Uterus (tissue), 4 donors: Measurements from ENCODE around the gene RGS2. TPM values are rescaled to one million over a fixed set of nuclear protein-coding genes. Genes with fewer than 3 reads are reported as not detected.

Experiments used
- DNase-seq, 2 donors: peaks; one replicate each; pipeline ENCODE4 v3.0.0-alpha.2; 2019 to 2020
- H3K27ac ChIP-seq, 2 donors: fragments of 200-600 bp; sonication (generic); 1 replicate in 1 of 2; 2 replicates in 1 of 2; pipeline ENCODE4 v1.5.1; 2016 to 2018
- H3K27me3 ChIP-seq, 2 donors: fragments of 200-600 bp; sonication (generic); one replicate each; pipeline ENCODE4 v1.5.1; 2018 to 2019; ENCODE audit warnings: control low read depth in 1 of 2
- H3K36me3 ChIP-seq, 2 donors: fragments of 200-600 bp; sonication (generic); one replicate each; pipeline ENCODE4 v1.5.1; 2019; ENCODE audit warnings: control low read depth in 1 of 2
- H3K4me1 ChIP-seq, 2 donors: fragments of 200-600 bp; sonication (generic); one replicate each; pipeline ENCODE4 v1.5.1; 2018 to 2019; ENCODE audit warnings: control low read depth in 1 of 2
- H3K4me3 ChIP-seq, 2 donors: fragments of 200-600 bp; sonication (generic); 1 replicate in 1 of 2; 2 replicates in 1 of 2; pipeline ENCODE4 v1.5.1; 2018 to 2019; ENCODE audit warnings: mild to moderate bottlenecking in 1 of 2
- H3K9me3 ChIP-seq, 2 donors: fragments of 200-600 bp; sonication (generic); one replicate each; pipeline ENCODE4 v1.5.1; 2019; ENCODE audit warnings: control low read depth in 1 of 2
- POLR2A ChIP-seq, 2 donors: fragments of 450-650 bp; IDR thresholded peaks; one replicate each; pipeline ENCODE4 v1.6.1; 2016; ENCODE audit warnings: antibody characterized with exemption in 2 of 2, mild to moderate bottlenecking in 1 of 2, moderate library complexity in 1 of 2
- intact Hi-C: fragments of 100-400 bp; cut with DNase I; formaldehyde crosslinking; loops from one replicate; pipeline ENCODE4 v1.15.1; 2023; ENCODE audit warnings: low total_unique reads
- total RNA-seq, 4 donors: library from RNA; depleted of rRNA in 3 of 4; stranded (reverse); fragments of >200 nt in 3 of 4; gene quantifications; one replicate each; pipeline versions ENCODE4 v1.1.0 to v1.2.4, GENCODE V29; 2014 to 2023
- TF ChIP-seq, protein P1 (sequence below), 4 experiments: fragments of 200-600 bp in 2 of 4; fragments of 450-650 bp in 2 of 4; sonication (generic) in 2 of 4; IDR thresholded peaks; one replicate each; pipeline ENCODE4 v1.5.1; 2016 to 2019; ENCODE audit warnings: antibody characterized with exemption in 4 of 4, mild to moderate bottlenecking in 2 of 4, moderate library complexity in 1 of 4
- donor health status: DM: yes; HTN: yes; CAD: no.

The RGS2 gene
- total RNA-seq, 4 donors from 2014 or later, result 103 to 164 (median 134) TPM

DNA sequence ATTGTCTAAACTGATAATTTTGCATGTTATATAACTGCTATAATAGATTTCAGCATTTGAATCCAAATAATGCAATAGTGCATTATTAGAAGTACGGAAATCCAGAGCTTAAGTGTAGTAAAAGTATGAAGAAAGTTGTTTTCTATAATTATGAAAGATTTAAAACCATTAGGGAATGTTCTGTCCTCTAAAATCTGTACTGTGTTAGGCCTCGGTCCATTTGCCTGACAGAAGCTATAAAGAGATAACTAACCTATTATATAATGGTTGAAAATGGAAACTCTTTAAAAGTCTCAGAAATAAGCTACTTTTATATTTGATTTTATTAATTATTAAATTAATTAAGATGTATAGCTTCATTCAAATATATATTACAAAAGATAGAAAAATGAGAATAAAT, 16.2 kb upstream of the RGS2 start:
- no peaks in the 10 kb centered on the region for H3K27me3 ChIP-seq
- no peak for DNase-seq
- H3K27ac ChIP-seq, result peak overlapping the region; percentile 75 to 91
- H3K36me3 ChIP-seq, result no peaks in the 10 kb centered on the region
- intact Hi-C loops, result no loop called here
- H3K4me1 ChIP-seq, result peaks cover 0 to 11% of the 10 kb centered on the region in 2 donors
- TF ChIP-seq, protein P1, sequence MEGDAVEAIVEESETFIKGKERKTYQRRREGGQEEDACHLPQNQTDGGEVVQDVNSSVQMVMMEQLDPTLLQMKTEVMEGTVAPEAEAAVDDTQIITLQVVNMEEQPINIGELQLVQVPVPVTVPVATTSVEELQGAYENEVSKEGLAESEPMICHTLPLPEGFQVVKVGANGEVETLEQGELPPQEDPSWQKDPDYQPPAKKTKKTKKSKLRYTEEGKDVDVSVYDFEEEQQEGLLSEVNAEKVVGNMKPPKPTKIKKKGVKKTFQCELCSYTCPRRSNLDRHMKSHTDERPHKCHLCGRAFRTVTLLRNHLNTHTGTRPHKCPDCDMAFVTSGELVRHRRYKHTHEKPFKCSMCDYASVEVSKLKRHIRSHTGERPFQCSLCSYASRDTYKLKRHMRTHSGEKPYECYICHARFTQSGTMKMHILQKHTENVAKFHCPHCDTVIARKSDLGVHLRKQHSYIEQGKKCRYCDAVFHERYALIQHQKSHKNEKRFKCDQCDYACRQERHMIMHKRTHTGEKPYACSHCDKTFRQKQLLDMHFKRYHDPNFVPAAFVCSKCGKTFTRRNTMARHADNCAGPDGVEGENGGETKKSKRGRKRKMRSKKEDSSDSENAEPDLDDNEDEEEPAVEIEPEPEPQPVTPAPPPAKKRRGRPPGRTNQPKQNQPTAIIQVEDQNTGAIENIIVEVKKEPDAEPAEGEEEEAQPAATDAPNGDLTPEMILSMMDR (IDR thresholded peaks at IDR 0.05), result no peak
- no peak for TF ChIP-seq POLR2A (IDR thresholded peaks at IDR 0.05)
- H3K4me3 ChIP-seq, result no peak overlapping the region
- no peaks in the 10 kb centered on the region for H3K9me3 ChIP-seq

DNA sequence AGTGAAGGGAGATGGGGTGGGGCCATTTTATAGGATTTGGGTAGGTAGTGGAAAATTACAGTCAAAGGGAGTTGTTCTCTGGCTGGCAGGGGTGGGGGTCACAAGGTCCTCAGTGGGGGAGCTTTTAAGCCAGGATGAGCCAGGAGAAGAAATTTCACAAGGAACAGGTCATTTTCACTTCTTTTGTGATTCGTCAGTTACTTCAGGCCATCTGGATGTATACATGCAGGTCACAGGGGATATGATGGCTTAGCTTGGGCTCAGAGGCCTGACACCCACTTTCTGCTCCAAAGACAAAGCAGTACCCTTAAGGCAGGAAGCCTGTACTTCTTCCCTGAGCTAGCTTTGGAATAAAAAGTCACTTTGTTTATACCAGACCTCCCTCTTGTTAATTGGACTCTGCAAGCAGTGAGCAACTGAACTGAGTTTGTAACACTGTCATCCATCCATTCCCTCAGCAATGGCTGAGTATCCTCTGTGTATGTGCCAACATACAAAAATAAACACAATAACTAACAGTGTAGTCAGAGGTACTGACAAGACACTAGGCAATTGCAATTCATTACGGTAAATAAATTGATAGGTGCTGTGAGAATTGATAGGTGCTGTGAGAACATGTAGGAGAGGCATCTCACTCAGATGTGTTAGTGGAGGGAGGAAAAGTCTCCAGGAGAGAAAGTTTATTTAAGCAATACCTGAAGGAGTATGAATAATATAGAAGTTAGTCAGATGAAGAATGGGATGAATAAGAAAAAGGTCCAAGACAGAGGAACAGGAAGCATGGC, 14.7 kb upstream of the RGS2 start:
- intact Hi-C loops, result no loop called here
- H3K9me3 ChIP-seq, result no peaks in the 10 kb centered on the region
- H3K27ac ChIP-seq, result peak overlapping the region; percentile 75 to 91
- TF ChIP-seq, protein P1 (IDR thresholded peaks at IDR 0.05), result no peak
- no peak for TF ChIP-seq POLR2A (IDR thresholded peaks at IDR 0.05)
- no peak for DNase-seq
- H3K4me3 ChIP-seq, result no peak overlapping the region
- H3K27me3 ChIP-seq, result no peaks in the 10 kb centered on the region
- H3K36me3 ChIP-seq, result no peaks in the 10 kb centered on the region
- H3K4me1 ChIP-seq, result peaks cover 0 to 7% of the 10 kb centered on the region in 2 donors

DNA sequence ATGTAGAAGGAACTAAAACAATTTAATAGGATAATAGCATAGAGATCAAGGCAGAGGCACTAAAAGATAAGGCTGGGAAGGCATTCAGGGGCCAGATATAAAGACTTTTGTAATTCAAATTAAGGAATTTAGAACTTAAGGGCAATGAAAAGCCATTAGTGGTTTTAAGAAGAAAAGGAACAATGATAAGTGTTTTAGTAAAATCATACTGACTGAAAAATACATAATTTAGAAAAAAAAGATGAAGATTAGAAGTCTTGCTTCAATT, 14.1 kb upstream of the RGS2 start:
- peaks cover 0 to 7% of the 10 kb centered on the region in 2 donors for H3K4me1 ChIP-seq
- DNase-seq, result no peak
- intact Hi-C loops, result no loop called here
- H3K4me3 ChIP-seq, result no peak overlapping the region
- H3K9me3 ChIP-seq, result no peaks in the 10 kb centered on the region
- TF ChIP-seq, protein P1 (IDR thresholded peaks at IDR 0.05), result no peak
- TF ChIP-seq POLR2A (IDR thresholded peaks at IDR 0.05), result no peak
- H3K27me3 ChIP-seq, result no peaks in the 10 kb centered on the region
- no peaks in the 10 kb centered on the region for H3K36me3 ChIP-seq
- H3K27ac ChIP-seq, result peak overlapping the region; percentile 75 to 91

DNA sequence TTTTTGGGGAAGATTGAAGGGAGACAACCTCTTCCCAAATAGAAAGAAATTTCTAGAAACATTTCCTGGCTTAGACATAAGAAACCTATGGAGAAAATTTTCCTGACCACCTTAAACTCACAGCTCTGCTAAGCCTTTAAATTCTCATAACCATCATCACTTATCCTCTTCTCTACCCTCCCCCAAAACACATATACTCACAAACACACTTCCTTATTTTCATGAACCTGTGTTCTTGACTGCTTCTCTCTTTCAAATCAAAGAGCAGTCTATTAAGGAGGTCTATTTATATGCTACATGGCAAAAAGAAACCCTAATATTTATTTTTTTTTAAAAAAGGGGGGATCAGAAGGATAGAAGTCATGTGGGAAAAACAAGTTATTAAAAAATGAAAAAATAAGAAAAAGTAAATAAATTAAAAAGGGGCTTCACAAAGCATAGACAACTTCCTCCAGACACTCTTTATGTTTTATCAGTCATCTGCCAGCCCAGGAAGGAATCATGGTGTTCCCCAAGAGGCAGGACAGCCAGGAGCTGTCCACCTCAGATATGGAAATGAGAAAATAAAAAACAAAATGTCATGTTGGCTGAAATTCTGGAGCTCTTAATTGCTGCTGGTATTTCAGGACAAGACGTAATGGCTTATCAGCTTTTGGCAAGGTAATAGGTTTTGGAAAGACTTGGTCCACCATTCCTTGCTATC, 12.8 kb upstream of the RGS2 start:
- intact Hi-C loops, result no loop called here
- Histone ChIP-seq H3K27ac (peak overlapping the region; percentile 47 to 91), H3K36me3 (no peaks in the 10 kb centered on the region), H3K9me3 (no peaks in the 10 kb centered on the region), H3K4me3 (no peak overlapping the region), H3K4me1 (peaks cover 0 to 7% of the 10 kb centered on the region in 2 donors), H3K27me3 (no peaks in the 10 kb centered on the region)
- no peak for DNase-seq
- TF ChIP-seq, protein P1 (IDR thresholded peaks at IDR 0.05), result no peak
- TF ChIP-seq POLR2A (IDR thresholded peaks at IDR 0.05), result no peak

DNA sequence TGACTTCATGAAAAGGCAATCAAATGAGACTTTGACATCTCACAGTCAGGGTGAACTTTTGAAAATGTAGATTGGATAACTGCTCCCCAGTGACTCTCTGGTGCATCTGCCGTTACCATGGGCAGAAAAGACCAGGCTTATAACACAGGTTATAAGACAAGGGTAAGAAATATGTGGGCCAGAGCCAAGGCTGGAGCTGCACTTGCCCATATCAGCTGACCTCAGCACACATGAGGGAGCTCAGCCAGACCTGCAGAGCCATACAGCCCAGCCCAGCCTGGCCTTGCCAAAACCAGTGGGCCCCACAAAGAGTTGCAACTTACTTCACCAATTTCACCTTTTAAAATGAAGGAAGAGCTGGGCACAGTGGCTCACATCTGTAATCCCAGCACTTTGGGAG, 11.7 kb upstream of the RGS2 start:
- Histone ChIP-seq H3K27ac (peak overlapping the region; percentile 47 to 91), H3K27me3 (no peaks in the 10 kb centered on the region), H3K36me3 (no peaks in the 10 kb centered on the region), H3K9me3 (no peaks in the 10 kb centered on the region), H3K4me3 (no peak overlapping the region), H3K4me1 (peaks cover 0 to 7% of the 10 kb centered on the region in 2 donors)
- TF ChIP-seq, protein P1 (IDR thresholded peaks at IDR 0.05), result no peak
- TF ChIP-seq POLR2A (IDR thresholded peaks at IDR 0.05), result no peak
- no peak for DNase-seq
- intact Hi-C loops, result no loop called here
